K562 (cell line): ENCODE data around the gene ANKRD34A. TPM values are rescaled to one million over a fixed set of nuclear protein-coding genes. Genes with fewer than 3 reads are reported as not detected.

ENCODE experiments used
- CCNT2 ChIP-seq: IDR thresholded peaks from 2 replicates; pipeline ENCODE4 v1.6.1; 2011; ENCODE audit warnings: borderline replicate concordance, low read depth, mild to moderate bottlenecking, moderate library complexity, mixed read lengths, low read length; ENCODE audit not compliant: insufficient read length; ENCODE audit errors: extremely low read depth
- COPS2 ChIP-seq: fragments of 450-650 bp; conservative IDR thresholded peaks from 2 replicates; pipeline ENCODE4 v1.6.1; 2016; ENCODE audit warnings: mild to moderate bottlenecking, moderate library complexity
- EHMT2 ChIP-seq: fragments of 450-650 bp; IDR thresholded peaks from 2 replicates; pipeline ENCODE4 v1.6.1; 2018; ENCODE audit warnings: antibody characterized with exemption
- ERF ChIP-seq: fragments of 450-650 bp; formaldehyde crosslinking; IDR thresholded peaks from 2 replicates; pipeline ENCODE4 v1.4.0; 2020; ENCODE audit warnings: mild to moderate bottlenecking, mixed read lengths
- FOSL1 ChIP-seq: fragments of 200-800 bp; sonication (Bioruptor generic); conservative IDR thresholded peaks from 2 replicates; pipeline ENCODE4 v1.6.1; 2016; ENCODE audit warnings: missing genetic modification characterization, missing compliant biosample characterization
- HDAC8 ChIP-seq: fragments of 450-650 bp; IDR thresholded peaks from 2 replicates; pipeline ENCODE4 v1.6.1; 2016; ENCODE audit warnings: mild to moderate bottlenecking, missing genetic modification characterization, moderate library complexity, missing compliant biosample characterization
- KDM2B ChIP-seq: fragments of 250-450 bp; sonication (Bioruptor Pico); IDR thresholded peaks from 2 replicates; pipeline ENCODE4 v1.8.0; 2021; ENCODE audit warnings: mild to moderate bottlenecking, moderate library complexity
- LCOR ChIP-seq: sonication (generic); formaldehyde crosslinking; IDR thresholded peaks from 2 replicates; pipeline ENCODE4 v1.8.0; 2022; ENCODE audit warnings: mild to moderate bottlenecking, missing genetic modification reagents
- MEIS2 ChIP-seq: fragments of 450-650 bp; IDR thresholded peaks from 2 replicates; pipeline ENCODE4 v1.6.1; 2014; ENCODE audit warnings: mild to moderate bottlenecking; ENCODE audit not compliant: partially characterized antibody
- NCOA1 ChIP-seq: fragments of 450-650 bp; IDR thresholded peaks from 2 replicates; pipeline ENCODE4 v1.6.1; 2016; ENCODE audit warnings: low read depth
- NCOA6 ChIP-seq: fragments of 450-650 bp; IDR thresholded peaks from 2 replicates; pipeline ENCODE4 v1.6.1; 2017; ENCODE audit warnings: mild to moderate bottlenecking
- OTX1 ChIP-seq: fragments of 450-650 bp; formaldehyde crosslinking; IDR thresholded peaks from 2 replicates; pipeline ENCODE4 v1.4.0; 2022; ENCODE audit warnings: mild to moderate bottlenecking
- PRPF4 ChIP-seq: fragments of 200-400 bp; formaldehyde crosslinking; IDR thresholded peaks from one replicate; pipeline ENCODE4 v1.6.1; 2017; ENCODE audit warnings: low read length, low read depth, mild to moderate bottlenecking; ENCODE audit not compliant: insufficient read depth, poor library complexity, severe bottlenecking
- SMARCB1 ChIP-seq: IDR thresholded peaks from 2 replicates; pipeline ENCODE4 v1.6.1; 2011; ENCODE audit warnings: improper control_type of control experiment, low read depth; ENCODE audit not compliant: insufficient read length
- STAG1 ChIP-seq: sonication (generic); formaldehyde crosslinking; IDR thresholded peaks from 2 replicates; pipeline ENCODE4 v1.5.0; 2020; ENCODE audit warnings: missing genetic modification reagents, borderline replicate concordance
- TAL1 ChIP-seq: fragments of 450-650 bp; IDR thresholded peaks from 2 replicates; pipeline ENCODE4 v1.6.1; 2016; ENCODE audit warnings: mild to moderate bottlenecking
- ZFX ChIP-seq: sonication (generic); formaldehyde crosslinking; IDR thresholded peaks from 2 replicates; pipeline ENCODE4 v1.8.0; 2022; ENCODE audit warnings: mild to moderate bottlenecking, missing genetic modification reagents, moderate library complexity
- ZNF12 ChIP-seq: sonication (generic); formaldehyde crosslinking; IDR thresholded peaks from 2 replicates; pipeline ENCODE4 v1.4.0; 2020; ENCODE audit warnings: mild to moderate bottlenecking, missing genetic modification reagents
- ZNF384 ChIP-seq: IDR thresholded peaks from 2 replicates; pipeline ENCODE4 v1.6.1; 2012; ENCODE audit warnings: low read depth, low read length, improper control_type of control experiment
- polyA plus RNA-seq, 8 experiments: library from polyadenylated mRNA; depleted of rRNA in 4 of 8; stranded (reverse) in 5 of 8; unstranded in 3 of 8; fragments of >200 nt; fragmentation: Nextera tagmentation in 2 of 8; fragmentation: Illumina TruSeq in 1 of 8; extraction: Ambion mirVana in 2 of 8; extraction: Trizol in 1 of 8; gene quantifications; 2 replicates each; pipeline versions ENCODE4 v1.2.1 to v1.2.3, GENCODE V29; 2011 to 2014; ENCODE audit warnings: inconsistent platforms in 1 of 8, missing spikeins in 1 of 8
- total RNA-seq, 7 experiments: library from RNA; depleted of rRNA in 6 of 7; stranded (reverse); fragments of >200 nt in 6 of 7; fragmentation: Illumina TruSeq in 2 of 7; extraction: Trizol in 2 of 7; gene quantifications; 2 replicates each; pipeline versions ENCODE4 v1.2.1 to v1.2.3, GENCODE V29; 2011 to 2021; ENCODE audit warnings: low replicate concordance in 1 of 7
- TF ChIP-seq, protein P1 (sequence below): fragments of 250-450 bp; sonication (Bioruptor Pico); IDR thresholded peaks from 2 replicates; pipeline ENCODE4 v1.9.0; 2021; ENCODE audit warnings: mild to moderate bottlenecking
- TF ChIP-seq, protein P2 (sequence below): fragments of 250-450 bp; sonication (Bioruptor Pico); IDR thresholded peaks from 2 replicates; pipeline ENCODE4 v1.4.0; 2020
- TF ChIP-seq, protein P3 (sequence below): sonication (generic); formaldehyde crosslinking; IDR thresholded peaks from 2 replicates; pipeline ENCODE4 v1.5.0; 2020; ENCODE audit warnings: missing genetic modification reagents
- TF ChIP-seq, protein P4 (sequence below): IDR thresholded peaks from 3 replicates; pipeline ENCODE4 v1.6.1; 2011; ENCODE audit warnings: borderline replicate concordance, mild to moderate bottlenecking; ENCODE audit not compliant: insufficient read length, insufficient read depth
- TF ChIP-seq, protein P5 (sequence below), 3 experiments: IDR thresholded peaks in 2 of 3; conservative IDR thresholded peaks in 1 of 3; 2 replicates each; pipeline ENCODE4 v1.5.1; 2011 to 2012; ENCODE audit warnings: low read length in 3 of 3, mild to moderate bottlenecking in 3 of 3, control low read depth in 2 of 3, improper control_type of control experiment in 1 of 3, inconsistent platforms in 1 of 3, low read depth in 1 of 3, mixed read lengths in 1 of 3, moderate library complexity in 1 of 3; ENCODE audit not compliant: insufficient read depth in 2 of 3

ANKRD34A gene
- total and polyA plus RNA-seq, 9 of the 15 experiments (the other 6 are each of a cell fraction or from before 2014, with no cell fraction given), result 0.06 to 1.6 (median 0.43) TPM

DNA sequence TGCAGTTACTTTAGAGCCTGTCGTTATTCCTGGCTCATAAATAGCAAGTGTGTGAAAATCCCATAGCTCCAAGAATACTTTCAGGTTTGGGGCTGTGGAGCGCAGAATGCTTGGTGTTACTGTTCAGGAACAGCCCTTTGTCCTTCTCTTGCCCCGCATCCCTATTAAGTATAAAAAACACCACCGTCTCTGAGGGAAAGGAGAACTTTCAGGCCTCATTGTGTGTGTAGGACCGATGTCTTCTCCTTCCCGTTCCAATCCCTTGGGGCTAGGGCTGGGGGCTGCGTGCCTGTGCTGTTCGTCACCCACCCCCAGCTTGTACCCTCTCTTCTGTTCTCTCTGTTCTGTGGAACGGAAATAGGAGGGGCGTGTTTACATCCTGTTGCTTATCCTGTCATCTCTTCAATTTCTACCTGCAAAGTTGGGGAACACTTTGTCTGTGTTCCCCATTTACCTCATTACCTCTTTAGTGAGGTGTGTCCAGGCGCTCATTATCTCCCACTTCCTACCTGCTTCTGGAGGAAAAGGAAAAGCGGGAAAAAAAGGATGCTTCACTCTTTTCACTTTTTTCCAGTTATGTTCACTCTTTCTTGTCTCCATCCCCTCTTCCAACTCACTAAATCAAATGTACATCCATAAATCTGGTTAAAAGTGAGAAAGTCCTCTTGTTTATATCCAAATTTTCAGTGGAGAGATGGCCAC lies 32.8 kb upstream of the ANKRD34A start (continued):
- TF ChIP-seq ERF (peak; percentile 55; the same call in 1 of the 2 replicates), KDM2B (CRISPR knock-in tag) (no peak), MEIS2 (peak; percentile 28), STAG1 (no peak), COPS2 (no peak), TAL1 (no peak), OTX1 (CRISPR knock-in tag) (no peak), NCOA1 (no peak), ZNF384 (no peak), ZNF12 (no peak), FOSL1 (tag) (no peak; the same call in 1 of the 2 replicates), NCOA6 (no peak), CCNT2 (no peak), PRPF4 (no peak), ZFX (CRISPR knock-in tag) (no peak), SMARCB1 (no peak), EHMT2 (no peak), HDAC8 (0 out of 2 replicates have a peak, but pooled peaks have one; percentile 14), LCOR (CRISPR knock-in tag) (no peak)
- TF ChIP-seq, protein P1, sequence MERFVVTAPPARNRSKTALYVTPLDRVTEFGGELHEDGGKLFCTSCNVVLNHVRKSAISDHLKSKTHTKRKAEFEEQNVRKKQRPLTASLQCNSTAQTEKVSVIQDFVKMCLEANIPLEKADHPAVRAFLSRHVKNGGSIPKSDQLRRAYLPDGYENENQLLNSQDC, result 0 out of 2 replicates have a peak, but pooled peaks have one; percentile 7
- TF ChIP-seq, protein P2, sequence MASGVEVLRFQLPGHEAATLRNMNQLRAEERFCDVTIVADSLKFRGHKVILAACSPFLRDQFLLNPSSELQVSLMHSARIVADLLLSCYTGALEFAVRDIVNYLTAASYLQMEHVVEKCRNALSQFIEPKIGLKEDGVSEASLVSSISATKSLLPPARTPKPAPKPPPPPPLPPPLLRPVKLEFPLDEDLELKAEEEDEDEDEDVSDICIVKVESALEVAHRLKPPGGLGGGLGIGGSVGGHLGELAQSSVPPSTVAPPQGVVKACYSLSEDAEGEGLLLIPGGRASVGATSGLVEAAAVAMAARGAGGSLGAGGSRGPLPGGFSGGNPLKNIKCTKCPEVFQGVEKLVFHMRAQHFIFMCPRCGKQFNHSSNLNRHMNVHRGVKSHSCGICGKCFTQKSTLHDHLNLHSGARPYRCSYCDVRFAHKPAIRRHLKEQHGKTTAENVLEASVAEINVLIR (CRISPR knock-in tag), result no peak
- TF ChIP-seq, protein P3, sequence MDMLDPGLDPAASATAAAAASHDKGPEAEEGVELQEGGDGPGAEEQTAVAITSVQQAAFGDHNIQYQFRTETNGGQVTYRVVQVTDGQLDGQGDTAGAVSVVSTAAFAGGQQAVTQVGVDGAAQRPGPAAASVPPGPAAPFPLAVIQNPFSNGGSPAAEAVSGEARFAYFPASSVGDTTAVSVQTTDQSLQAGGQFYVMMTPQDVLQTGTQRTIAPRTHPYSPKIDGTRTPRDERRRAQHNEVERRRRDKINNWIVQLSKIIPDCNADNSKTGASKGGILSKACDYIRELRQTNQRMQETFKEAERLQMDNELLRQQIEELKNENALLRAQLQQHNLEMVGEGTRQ, result no peak
- TF ChIP-seq, protein P4, sequence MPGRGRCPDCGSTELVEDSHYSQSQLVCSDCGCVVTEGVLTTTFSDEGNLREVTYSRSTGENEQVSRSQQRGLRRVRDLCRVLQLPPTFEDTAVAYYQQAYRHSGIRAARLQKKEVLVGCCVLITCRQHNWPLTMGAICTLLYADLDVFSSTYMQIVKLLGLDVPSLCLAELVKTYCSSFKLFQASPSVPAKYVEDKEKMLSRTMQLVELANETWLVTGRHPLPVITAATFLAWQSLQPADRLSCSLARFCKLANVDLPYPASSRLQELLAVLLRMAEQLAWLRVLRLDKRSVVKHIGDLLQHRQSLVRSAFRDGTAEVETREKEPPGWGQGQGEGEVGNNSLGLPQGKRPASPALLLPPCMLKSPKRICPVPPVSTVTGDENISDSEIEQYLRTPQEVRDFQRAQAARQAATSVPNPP, result no peak
- TF ChIP-seq, protein P5, sequence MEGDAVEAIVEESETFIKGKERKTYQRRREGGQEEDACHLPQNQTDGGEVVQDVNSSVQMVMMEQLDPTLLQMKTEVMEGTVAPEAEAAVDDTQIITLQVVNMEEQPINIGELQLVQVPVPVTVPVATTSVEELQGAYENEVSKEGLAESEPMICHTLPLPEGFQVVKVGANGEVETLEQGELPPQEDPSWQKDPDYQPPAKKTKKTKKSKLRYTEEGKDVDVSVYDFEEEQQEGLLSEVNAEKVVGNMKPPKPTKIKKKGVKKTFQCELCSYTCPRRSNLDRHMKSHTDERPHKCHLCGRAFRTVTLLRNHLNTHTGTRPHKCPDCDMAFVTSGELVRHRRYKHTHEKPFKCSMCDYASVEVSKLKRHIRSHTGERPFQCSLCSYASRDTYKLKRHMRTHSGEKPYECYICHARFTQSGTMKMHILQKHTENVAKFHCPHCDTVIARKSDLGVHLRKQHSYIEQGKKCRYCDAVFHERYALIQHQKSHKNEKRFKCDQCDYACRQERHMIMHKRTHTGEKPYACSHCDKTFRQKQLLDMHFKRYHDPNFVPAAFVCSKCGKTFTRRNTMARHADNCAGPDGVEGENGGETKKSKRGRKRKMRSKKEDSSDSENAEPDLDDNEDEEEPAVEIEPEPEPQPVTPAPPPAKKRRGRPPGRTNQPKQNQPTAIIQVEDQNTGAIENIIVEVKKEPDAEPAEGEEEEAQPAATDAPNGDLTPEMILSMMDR (IDR thresholded peaks at IDR 0.05 in 2 of 3, conservative IDR thresholded peaks at IDR 0.05 in 1 of 3; ENCODE audit: insufficient read depth in 2 of 3, low read depth in 1 of 3, low read length in 3 of 3), result no peak
